B cell (primary cell): ENCODE data around the gene DYTN. TPM values are rescaled to one million over a fixed set of nuclear protein-coding genes. Genes with fewer than 3 reads are reported as not detected.

Source experiments
- ATAC-seq: fragments of 200-7000 bp; cut with Tn5 transposase; one replicate; pipeline ENCODE4 v1.10.0; 2021; ENCODE audit warnings: low read depth, mild to moderate bottlenecking, moderate number of reproducible peaks, moderate library complexity
- CTCF ChIA-PET: fragments of 350-600 bp; sonication (Branson Sonifier 250); formaldehyde crosslinking; loops from one replicate; lab custom pipeline; 2021; ENCODE audit warnings: antibody characterized with exemption, inconsistent platforms; lab: Charles Lee
- POLR2A ChIA-PET: fragments of 350-600 bp; sonication (Branson Sonifier 250); formaldehyde crosslinking; loops from one replicate; lab custom pipeline; 2021; ENCODE audit warnings: antibody characterized with exemption; lab: Charles Lee
- DNase-seq: peaks from one replicate; pipeline ENCODE4 v3.0.0; 2013
- H2AFZ ChIP-seq: 2 replicates; pipeline ENCODE4 v1.6.1; 2012; ENCODE audit warnings: mild to moderate bottlenecking, low read depth, low read length; ENCODE audit not compliant: insufficient read depth, poor library complexity, severe bottlenecking
- H3K27ac ChIP-seq, 2 donors: 1 replicate in 1 of 2; 2 replicates in 1 of 2; pipeline ENCODE4 v1.5.1; 2012 to 2013; ENCODE audit warnings: low read length in 2 of 2, mild to moderate bottlenecking in 2 of 2, moderate library complexity in 1 of 2
- H3K27me3 ChIP-seq, 4 experiments: fragments of 200-600 bp in 1 of 4; sonication (generic) in 1 of 4; replicated peaks in 1 of 4; 1 replicate in 2 of 4; 2 replicates in 2 of 4; pipeline versions ENCODE4 v1.6.1 to v1.7.0; 2013 to 2016; ENCODE audit warnings: low read length in 3 of 4, mild to moderate bottlenecking in 2 of 4, mixed read lengths in 1 of 4, moderate library complexity in 1 of 4; ENCODE audit not compliant: insufficient read depth in 4 of 4, control insufficient read depth in 3 of 4; ENCODE audit errors: control extremely low read depth in 1 of 4
- H3K36me3 ChIP-seq, 2 experiments: replicated peaks in 1 of 2; 1 replicate in 1 of 2; 2 replicates in 1 of 2; pipeline versions ENCODE4 v1.6.1 to v1.7.1; 2013; ENCODE audit warnings: low read length in 1 of 2; ENCODE audit not compliant: insufficient read depth in 2 of 2, control insufficient read depth in 1 of 2; ENCODE audit errors: control extremely low read depth in 1 of 2, extremely low read depth in 1 of 2
- H3K4me1 ChIP-seq, 2 donors: fragments of 200-600 bp in 1 of 2; sonication (generic) in 1 of 2; 1 replicate in 1 of 2; 2 replicates in 1 of 2; pipeline versions ENCODE4 v1.5.1 to v1.6.1; 2013 to 2017; ENCODE audit warnings: low read length in 2 of 2; ENCODE audit not compliant: control insufficient read depth in 2 of 2, insufficient read depth in 2 of 2
- H3K4me2 ChIP-seq: replicated peaks from 2 replicates; pipeline ENCODE3; 2012; ENCODE audit warnings: mild to moderate bottlenecking, low read depth, low read length; ENCODE audit not compliant: poor library complexity, severe bottlenecking
- H3K4me3 ChIP-seq, 5 experiments: fragments of 200-600 bp in 1 of 5; sonication (generic) in 1 of 5; 1 replicate in 3 of 5; 2 replicates in 2 of 5; pipeline versions ENCODE4 v1.5.1 to v1.7.0; 2011 to 2016; ENCODE audit warnings: low read length in 4 of 5, mild to moderate bottlenecking in 4 of 5, low read depth in 2 of 5, control low read depth in 1 of 5, moderate library complexity in 1 of 5; ENCODE audit not compliant: insufficient read depth in 1 of 5; ENCODE audit errors: control extremely low read depth in 1 of 5, extremely low read depth in 1 of 5
- H3K79me2 ChIP-seq: fragments of 200-600 bp; sonication (generic); one replicate; pipeline ENCODE4 v1.6.0; 2016; ENCODE audit warnings: low read length; ENCODE audit not compliant: control insufficient read depth, insufficient read depth
- H3K9ac ChIP-seq: fragments of 200-600 bp; sonication (generic); 2 replicates; pipeline ENCODE4 v1.6.1; 2017; ENCODE audit warnings: mild to moderate bottlenecking, low read length, moderate library complexity
- H3K9me3 ChIP-seq, 3 donors: one replicate each; pipeline versions ENCODE4 v1.6.1 to v1.7.1; 2013; ENCODE audit warnings: low read length in 2 of 3; ENCODE audit not compliant: control insufficient read depth in 2 of 3, insufficient read depth in 1 of 3; ENCODE audit errors: control extremely low read depth in 1 of 3
- H4K20me1 ChIP-seq: 2 replicates; pipeline ENCODE4 v1.6.0; 2012; ENCODE audit warnings: mild to moderate bottlenecking, low read length; ENCODE audit not compliant: insufficient read depth, control insufficient read depth, poor library complexity, severe bottlenecking
- H3K27ac Mint-ChIP-seq: one replicate; pipeline ENCODE4 v1.8.0; 2021; ENCODE audit warnings: mixed read lengths
- H3K27me3 Mint-ChIP-seq: one replicate; pipeline ENCODE4 v1.8.0; 2021; ENCODE audit warnings: mixed read lengths
- H3K4me1 Mint-ChIP-seq: one replicate; pipeline ENCODE4 v1.8.0; 2021; ENCODE audit warnings: mixed read lengths
- H3K4me3 Mint-ChIP-seq: one replicate; pipeline ENCODE4 v1.8.0; 2021; ENCODE audit warnings: mixed read lengths
- H3K9me3 Mint-ChIP-seq: one replicate; pipeline ENCODE4 v1.8.0; 2022; ENCODE audit warnings: mixed read lengths; ENCODE audit not compliant: insufficient read depth
- CTCF ChIP-seq: fragments of 200-600 bp; IDR thresholded peaks from one replicate; pipeline ENCODE4 v1.8.0; 2022; ENCODE audit warnings: antibody characterized with exemption, mild to moderate bottlenecking
- EZH2 ChIP-seq: IDR thresholded peaks from 2 replicates; pipeline ENCODE4 v1.6.1; 2012; ENCODE audit warnings: borderline replicate concordance, low read depth, mild to moderate bottlenecking, moderate library complexity, low read length; ENCODE audit not compliant: insufficient read depth, poor library complexity, severe bottlenecking
- WGBS: methylation state at CpG from one replicate; pipeline ENCODE4 v1.1.5; 2013; ENCODE audit warnings: missing lambda C conversion rate; ENCODE audit not compliant: insufficient coverage; 5-methylcytosine and 5-hydroxymethylcytosine counted together
- intact Hi-C: fragments of 100-400 bp; cut with micrococcal nuclease; formaldehyde crosslinking; loops from one replicate; pipeline ENCODE4 v1.10.0; 2022
- polyA plus RNA-seq: library from polyadenylated mRNA; depleted of rRNA; stranded (reverse); fragments of >200 nt; gene quantifications from 2 replicates; pipeline ENCODE4 v1.2.3, GENCODE V29; 2012
- total RNA-seq, 2 donors: library from RNA; stranded (reverse); fragments of 120-200 nt in 1 of 2; gene quantifications; 1 replicate in 1 of 2; 2 replicates in 1 of 2; pipeline versions ENCODE4 v1.2.3 to v1.2.4, GENCODE V29; 2013 to 2022

The DYTN gene
- total and polyA plus RNA-seq, 2 donors (not counting 1 experiment from before 2014, with no cell fraction given), result not detected

GRCh38 chr2:206764673-206765241 lies 46.6 kb upstream of the DYTN start:
- ATAC-seq (no peak), DNase-seq (no peak)
- peaks cover 32% of the 10 kb centered on the region for H3K4me1 Mint-ChIP-seq
- peaks cover 46% of the 10 kb centered on the region for H3K79me2 ChIP-seq
- H4K20me1 ChIP-seq, result no peaks in the 10 kb centered on the region
- H3K27ac ChIP-seq, result peak overlapping the region; percentile 77 to 92
- H3K9me3 ChIP-seq, result no peaks in the 10 kb centered on the region
- peak overlapping the region; percentile 94 for H3K9ac ChIP-seq
- CTCF ChIA-PET, result interaction anchor here (0.9 to 2.1 kb wide), 3 partner anchors 18 to 861 kb away, joined by 3 to 4 read pairs (median 4); partner anchors contain the start of gene METTL21A
- peak overlapping the region; percentile 63 to 96 (median 87) for H3K4me3 ChIP-seq
- peak overlapping the region; percentile 97 for H3K27ac Mint-ChIP-seq
- peaks cover 4 to 11% of the 10 kb centered on the region in 2 experiments for H3K36me3 ChIP-seq
- peak overlapping the region; percentile 99 for H3K4me3 Mint-ChIP-seq
- H3K27me3 ChIP-seq, result peaks cover 0 to 17% (median 8%) of the 10 kb centered on the region in 4 experiments
- peak overlapping the region; percentile 96 for H2AFZ ChIP-seq
- intact Hi-C loops, result loop anchor here (1.0 to 10.0 kb wide), 6 partner anchors 402 to 1503 kb away; partner anchors contain the start of genes CCNYL1, CREB1, INO80D and PIKFYVE
- H3K9me3 Mint-ChIP-seq, result no peaks in the 10 kb centered on the region
- 12% methylated on average over 18 of the region's 18 CpGs for WGBS
- no peaks in the 10 kb centered on the region for H3K27me3 Mint-ChIP-seq
- TF ChIP-seq CTCF, result no peak
- no peak for TF ChIP-seq EZH2
- H3K4me2 ChIP-seq, result peak overlapping the region; percentile 74
- H3K4me1 ChIP-seq, result peaks cover 14% of the 10 kb centered on the region in 2 donors
- POLR2A ChIA-PET, result interaction anchor here (0.8 to 1.3 kb wide), 2 partner anchors 402 to 946 kb away, joined by 4 read pairs; partner anchors contain the start of genes CCNYL1 and KLF7

- Histone ChIP-seq H3K36me3 (no peaks in the 10 kb centered on the region), H2AFZ (no peak overlapping the region), H3K9me3 (no peaks in the 10 kb centered on the region), H3K79me2 (no peaks in the 10 kb centered on the region), H4K20me1 (no peaks in the 10 kb centered on the region), H3K9ac (no peak overlapping the region), H3K4me2 (no peak overlapping the region), H3K4me3 (no peak overlapping the region), H3K27ac (no peak overlapping the region), H3K4me1 (no peaks in the 10 kb centered on the region), H3K27me3 (peaks cover 0 to 8% (median 5%) of the 10 kb centered on the region in 4 experiments)
- DNase-seq (no peak), ATAC-seq (no peak)
- peaks cover 4% of the 10 kb centered on the region for H3K9me3 Mint-ChIP-seq
- no peak for TF ChIP-seq EZH2
- no peak for TF ChIP-seq CTCF
- H3K27me3 Mint-ChIP-seq, result peaks cover 32% of the 10 kb centered on the region
- POLR2A ChIA-PET, result no interaction called here
- WGBS, result no CpG with 5 or more reads among the region's 1 CpG
- no peak overlapping the region for H3K27ac Mint-ChIP-seq
- intact Hi-C loops, result no loop called here
- no peaks in the 10 kb centered on the region for H3K4me1 Mint-ChIP-seq
- H3K4me3 Mint-ChIP-seq, result no peak overlapping the region
- CTCF ChIA-PET, result no interaction called here
Measured at GRCh38 chr2:206756816-206757215, 38.6 kb upstream of the DYTN start.
